NT2/D1 (cell line): ENCODE measurements around the gene PGP.

Experiments
- SUZ12 ChIP-seq: IDR thresholded peaks from 2 replicates; pipeline ENCODE4 v1.6.1; 2011; ENCODE audit not compliant: insufficient read length, insufficient read depth; ENCODE audit errors: extremely low read depth
- ZNF274 ChIP-seq: IDR thresholded peaks from 2 replicates; pipeline ENCODE4 v1.6.1; 2011; ENCODE audit warnings: mild to moderate bottlenecking, low read depth, low read length

DNA sequence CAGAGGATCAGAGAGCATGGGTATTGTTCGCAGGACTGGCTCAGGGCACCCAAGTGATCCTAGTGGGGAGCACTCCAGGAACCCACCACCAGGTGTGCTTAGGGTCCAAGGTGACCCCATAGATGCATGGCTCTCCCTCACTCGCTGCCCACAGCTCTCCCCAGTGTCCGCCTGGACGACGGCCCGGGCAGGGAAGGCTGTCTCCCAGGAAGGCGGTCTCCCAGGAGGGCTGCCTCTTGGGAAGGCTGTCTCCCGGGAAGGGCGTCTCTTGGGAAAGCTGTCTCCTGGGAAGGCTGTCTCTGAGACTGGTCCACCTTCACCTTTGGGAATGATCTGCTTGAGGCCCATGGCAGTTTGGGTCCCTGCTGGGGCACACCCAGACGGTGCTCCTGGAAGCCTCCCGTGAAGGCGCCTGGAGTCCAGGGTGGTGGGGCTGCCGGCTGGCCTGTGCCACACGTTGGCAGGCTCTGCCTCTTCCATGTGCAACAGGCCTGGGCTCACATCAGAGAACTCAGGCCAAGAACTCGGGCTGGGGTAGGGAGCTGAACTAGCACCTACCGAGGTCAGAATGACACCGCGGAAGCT lies 31.8 kb upstream of the PGP start:
- TF ChIP-seq SUZ12: no peak
- no peak for TF ChIP-seq ZNF274
